ENCODE data around the gene USP37. TPM values are rescaled to one million over a fixed set of nuclear protein-coding genes. Genes with fewer than 3 reads are reported as not detected.

USP37 gene
- total RNA-seq, 1 experiment from 2014 or later = 16.4 TPM

GRCh38 chr2:218434456-218434855, 133.7 kb downstream of the USP37 start:
- peaks cover 13% of the 10 kb centered on the region for H3K27me3 Mint-ChIP-seq (ENCODE audit: insufficient read depth, unreplicated experiment)
- no TSS peak for BruUV-seq (replicated peaks)
- ChIA-PET CTCF (no interaction called here), POLR2A (no interaction called here)
- no peaks in the 10 kb centered on the region for H3K36me3 Mint-ChIP-seq (ENCODE audit: insufficient read depth, unreplicated experiment)
- no peaks in the 10 kb centered on the region for H3K4me1 Mint-ChIP-seq (ENCODE audit: insufficient read depth, unreplicated experiment)
- no peak overlapping the region for H3K27ac Mint-ChIP-seq (ENCODE audit: low read depth, unreplicated experiment)
- intact Hi-C loops (cut with micrococcal nuclease) = no loop called here
- no peak for DNase-seq (ENCODE audit: unreplicated experiment)
- H3K4me3 Mint-ChIP-seq (ENCODE audit: unreplicated experiment) = no peak overlapping the region
- no peaks in the 10 kb centered on the region for H3K9me3 Mint-ChIP-seq (ENCODE audit: unreplicated experiment)
- TF ChIP-seq, protein P1, sequence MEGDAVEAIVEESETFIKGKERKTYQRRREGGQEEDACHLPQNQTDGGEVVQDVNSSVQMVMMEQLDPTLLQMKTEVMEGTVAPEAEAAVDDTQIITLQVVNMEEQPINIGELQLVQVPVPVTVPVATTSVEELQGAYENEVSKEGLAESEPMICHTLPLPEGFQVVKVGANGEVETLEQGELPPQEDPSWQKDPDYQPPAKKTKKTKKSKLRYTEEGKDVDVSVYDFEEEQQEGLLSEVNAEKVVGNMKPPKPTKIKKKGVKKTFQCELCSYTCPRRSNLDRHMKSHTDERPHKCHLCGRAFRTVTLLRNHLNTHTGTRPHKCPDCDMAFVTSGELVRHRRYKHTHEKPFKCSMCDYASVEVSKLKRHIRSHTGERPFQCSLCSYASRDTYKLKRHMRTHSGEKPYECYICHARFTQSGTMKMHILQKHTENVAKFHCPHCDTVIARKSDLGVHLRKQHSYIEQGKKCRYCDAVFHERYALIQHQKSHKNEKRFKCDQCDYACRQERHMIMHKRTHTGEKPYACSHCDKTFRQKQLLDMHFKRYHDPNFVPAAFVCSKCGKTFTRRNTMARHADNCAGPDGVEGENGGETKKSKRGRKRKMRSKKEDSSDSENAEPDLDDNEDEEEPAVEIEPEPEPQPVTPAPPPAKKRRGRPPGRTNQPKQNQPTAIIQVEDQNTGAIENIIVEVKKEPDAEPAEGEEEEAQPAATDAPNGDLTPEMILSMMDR (IDR thresholded peaks at IDR 0.05; ENCODE audit: unreplicated experiment) = no peak

DNA sequence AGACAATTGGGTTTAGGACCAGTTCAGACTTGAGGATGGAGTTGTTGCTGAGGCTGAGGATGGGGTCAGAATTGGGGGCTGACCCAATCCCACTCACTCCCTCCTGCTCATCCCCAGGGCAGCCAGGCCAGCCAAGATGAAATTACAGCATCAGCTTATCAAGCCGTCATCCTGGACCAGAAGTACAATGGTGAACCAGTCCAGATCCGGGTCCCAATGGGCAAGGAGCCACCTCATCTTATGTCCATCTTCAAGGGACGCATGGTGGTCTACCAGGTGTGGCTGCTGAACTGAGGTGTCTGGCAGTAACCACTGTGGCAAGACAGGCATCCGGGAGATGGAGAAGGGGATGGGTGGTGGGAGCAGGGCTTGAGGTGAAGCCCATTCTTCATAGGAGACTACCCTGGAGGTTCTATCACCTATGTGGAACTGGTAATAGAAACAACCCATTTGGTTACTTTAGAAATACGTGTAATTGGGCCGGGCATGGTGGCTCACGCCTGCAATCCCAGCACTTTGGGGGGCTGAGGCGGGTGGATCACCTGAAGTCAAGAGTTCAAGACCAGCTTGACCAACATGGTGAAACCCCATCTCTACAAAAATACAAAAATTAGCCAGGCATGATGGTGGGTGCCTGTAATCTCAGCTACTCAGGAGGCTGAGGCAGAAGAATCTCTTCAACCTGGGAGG, 135.3 kb downstream of the USP37 start:
- no peaks in the 10 kb centered on the region for H3K9me3 Mint-ChIP-seq (ENCODE audit: unreplicated experiment)
- no TSS peak for BruUV-seq (replicated peaks)
- TF ChIP-seq, protein P1 (IDR thresholded peaks at IDR 0.05; ENCODE audit: unreplicated experiment) = no peak
- H3K27me3 Mint-ChIP-seq (ENCODE audit: insufficient read depth, unreplicated experiment) = peaks cover 13% of the 10 kb centered on the region
- H3K4me3 Mint-ChIP-seq (ENCODE audit: unreplicated experiment) = no peak overlapping the region
- CTCF ChIA-PET = no interaction called here
- H3K4me1 Mint-ChIP-seq (ENCODE audit: insufficient read depth, unreplicated experiment) = no peaks in the 10 kb centered on the region
- POLR2A ChIA-PET = no interaction called here
- no peak for DNase-seq (ENCODE audit: unreplicated experiment)
- intact Hi-C loops (cut with micrococcal nuclease) = no loop called here
- H3K36me3 Mint-ChIP-seq (ENCODE audit: insufficient read depth, unreplicated experiment) = no peaks in the 10 kb centered on the region
- H3K27ac Mint-ChIP-seq (ENCODE audit: low read depth, unreplicated experiment) = no peak overlapping the region

GRCh38 chr2:218431878-218432277, 136.3 kb downstream of the USP37 start:
- intact Hi-C loops (cut with micrococcal nuclease) = no loop called here
- ChIA-PET CTCF (interaction anchor here (1.2 kb wide), 1 partner anchor 35 kb away, joined by 3 read pairs; no protein-coding TSS in a partner anchor), POLR2A (interaction anchor here (0.5 kb wide), 1 partner anchor 68 kb away, joined by 3 read pairs; no protein-coding TSS in a partner anchor)
- Mint-ChIP-seq H3K27ac (ENCODE audit: low read depth, unreplicated experiment) (no peak overlapping the region), H3K4me3 (ENCODE audit: unreplicated experiment) (no peak overlapping the region), H3K9me3 (ENCODE audit: unreplicated experiment) (no peaks in the 10 kb centered on the region), H3K27me3 (ENCODE audit: insufficient read depth, unreplicated experiment) (peaks cover 13% of the 10 kb centered on the region), H3K36me3 (ENCODE audit: insufficient read depth, unreplicated experiment) (no peaks in the 10 kb centered on the region), H3K4me1 (ENCODE audit: insufficient read depth, unreplicated experiment) (no peaks in the 10 kb centered on the region)
- BruUV-seq (replicated peaks) = no TSS peak
- TF ChIP-seq, protein P1 (IDR thresholded peaks at IDR 0.05; ENCODE audit: unreplicated experiment) = no peak
- no peak for DNase-seq (ENCODE audit: unreplicated experiment)

DNA sequence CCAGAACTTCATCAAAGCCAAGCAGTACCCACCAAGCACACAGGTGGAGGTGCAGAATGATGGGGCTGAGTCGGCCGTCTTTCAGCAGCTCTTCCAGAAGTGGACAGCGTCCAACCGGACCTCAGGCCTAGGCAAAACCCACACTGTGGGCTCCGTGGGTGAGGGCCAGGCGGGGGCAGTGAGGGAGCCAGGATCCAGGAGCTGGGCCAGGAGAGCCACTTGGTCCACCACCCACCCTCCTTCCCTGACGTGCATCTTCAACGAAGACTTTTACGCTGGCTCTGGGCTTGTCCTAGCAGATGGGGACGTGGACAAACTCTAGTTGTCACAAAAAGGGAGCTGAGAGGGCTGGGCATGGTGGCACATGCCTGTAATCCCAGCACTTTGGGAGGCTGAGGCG, 137.4 kb downstream of the USP37 start:
- Mint-ChIP-seq H3K9me3 (ENCODE audit: unreplicated experiment) (no peaks in the 10 kb centered on the region), H3K27me3 (ENCODE audit: insufficient read depth, unreplicated experiment) (peaks cover 13% of the 10 kb centered on the region), H3K4me3 (ENCODE audit: unreplicated experiment) (no peak overlapping the region), H3K4me1 (ENCODE audit: insufficient read depth, unreplicated experiment) (no peaks in the 10 kb centered on the region), H3K36me3 (ENCODE audit: insufficient read depth, unreplicated experiment) (no peaks in the 10 kb centered on the region), H3K27ac (ENCODE audit: low read depth, unreplicated experiment) (no peak overlapping the region)
- TF ChIP-seq, protein P1 (IDR thresholded peaks at IDR 0.05; ENCODE audit: unreplicated experiment) = no peak
- DNase-seq (ENCODE audit: unreplicated experiment) = no peak
- ChIA-PET CTCF (interaction anchor here (0.8 kb wide), 2 partner anchors 64 to 446 kb away, joined by 3 read pairs; no protein-coding TSS in a partner anchor), POLR2A (no interaction called here)
- no TSS peak for BruUV-seq (replicated peaks)
- intact Hi-C loops (cut with micrococcal nuclease) = no loop called here
